ENCODE data around the gene DIRAS3.

DIRAS3 gene

GRCh38 chr1:68049941-68050878, at the start of gene DIRAS3:
DIRAS3 (minus strand) TSS chr1:68050627; CDS start chr1:68047297, 3,330 bp downstream.
- TF ChIP-seq CTCF (IDR thresholded peaks at IDR 0.05; ENCODE audit: insufficient read depth, missing control alignments), result no peak
- no peak for DNase-seq (ENCODE audit: insufficient read length, low spot score)
- no peak for FAIRE-seq

GRCh38 chr1:68093737-68094136, 43.3 kb upstream of the DIRAS3 start:
- FAIRE-seq (no peak), DNase-seq (ENCODE audit: insufficient read length, low spot score) (no peak)
- no peak for TF ChIP-seq CTCF (IDR thresholded peaks at IDR 0.05; ENCODE audit: insufficient read depth, missing control alignments)

DNA sequence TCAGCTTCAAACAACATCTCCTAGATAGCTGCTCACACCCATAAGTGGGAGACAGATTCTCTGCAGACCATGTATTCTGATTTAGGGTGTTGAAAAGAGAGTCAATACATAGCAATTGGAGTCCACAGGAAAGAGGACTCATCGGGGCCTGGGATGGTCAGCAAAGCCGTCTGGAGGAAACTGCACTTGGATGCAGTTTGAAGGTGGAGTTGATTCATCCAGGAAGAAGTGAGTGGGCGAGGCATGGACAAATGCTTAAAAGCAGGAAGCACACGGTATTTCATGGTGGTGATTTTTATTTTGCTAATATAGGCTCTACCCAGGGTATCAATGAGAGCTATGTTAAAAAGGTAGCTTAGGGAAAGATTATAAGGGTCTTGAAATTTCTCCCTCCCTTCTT, 36.8 kb upstream of the DIRAS3 start:
- DNase-seq (ENCODE audit: insufficient read length, low spot score) (no peak), FAIRE-seq (no peak)
- TF ChIP-seq CTCF (IDR thresholded peaks at IDR 0.05; ENCODE audit: insufficient read depth, missing control alignments), result no peak

- no peak for TF ChIP-seq CTCF (IDR thresholded peaks at IDR 0.05; ENCODE audit: insufficient read depth, missing control alignments)
- no peak for FAIRE-seq
- DNase-seq (ENCODE audit: insufficient read length, low spot score), result no peak
Measured at GRCh38 chr1:68085752-68086151, 35.3 kb upstream of the DIRAS3 start.

DNA sequence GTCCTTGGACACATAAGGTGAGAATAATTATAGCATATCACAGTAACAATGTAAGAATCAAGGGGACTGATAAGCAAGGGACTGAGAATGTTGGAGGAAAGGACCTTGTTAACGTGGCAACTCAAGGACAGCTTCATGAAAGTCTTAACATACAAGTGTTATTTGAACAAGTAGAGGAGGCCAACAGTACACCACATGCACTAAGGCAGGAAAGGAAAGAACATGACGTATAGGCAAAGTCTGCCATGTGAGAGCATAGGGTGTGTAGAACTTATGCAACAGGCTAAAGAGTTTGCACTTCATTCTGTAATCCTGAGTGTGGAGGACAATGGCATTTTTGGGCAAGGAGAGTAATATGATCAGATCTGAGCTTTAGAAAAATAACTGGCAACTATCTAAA, 33.3 kb upstream of the DIRAS3 start:
- TF ChIP-seq CTCF (IDR thresholded peaks at IDR 0.05; ENCODE audit: insufficient read depth, missing control alignments), result no peak
- no peak for FAIRE-seq

DNA sequence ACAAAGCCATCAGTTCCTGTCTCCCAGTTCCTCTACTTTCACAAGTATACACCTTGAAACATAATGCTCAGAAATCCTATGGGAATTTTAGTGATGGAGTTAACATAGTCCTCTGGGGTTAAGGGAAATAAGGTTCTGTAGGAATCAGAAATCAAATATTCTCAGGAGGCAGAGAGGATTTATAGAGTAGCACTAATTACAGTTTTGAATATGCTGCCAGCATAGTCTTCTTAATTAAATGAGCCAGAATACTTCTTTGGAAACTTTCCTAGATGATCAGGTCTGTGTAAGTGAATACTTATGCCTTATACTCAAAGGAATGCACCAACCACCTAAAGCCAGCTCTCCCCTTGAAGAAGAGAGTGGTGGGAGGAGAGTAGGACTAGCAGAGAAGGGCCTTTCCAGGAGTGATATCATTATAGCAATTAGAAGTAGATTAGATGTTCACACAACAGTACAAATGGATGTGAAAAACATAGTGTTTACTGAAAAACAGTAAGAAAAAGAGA, 31.4 kb upstream of the DIRAS3 start:
- no peak for DNase-seq (ENCODE audit: insufficient read length, low spot score)
- FAIRE-seq, result no peak
- TF ChIP-seq CTCF (IDR thresholded peaks at IDR 0.05; ENCODE audit: insufficient read depth, missing control alignments), result no peak

More for the DNA sequence above, 33.3 kb upstream of the DIRAS3 start:
- no peak for DNase-seq (ENCODE audit: insufficient read length, low spot score)

DNA sequence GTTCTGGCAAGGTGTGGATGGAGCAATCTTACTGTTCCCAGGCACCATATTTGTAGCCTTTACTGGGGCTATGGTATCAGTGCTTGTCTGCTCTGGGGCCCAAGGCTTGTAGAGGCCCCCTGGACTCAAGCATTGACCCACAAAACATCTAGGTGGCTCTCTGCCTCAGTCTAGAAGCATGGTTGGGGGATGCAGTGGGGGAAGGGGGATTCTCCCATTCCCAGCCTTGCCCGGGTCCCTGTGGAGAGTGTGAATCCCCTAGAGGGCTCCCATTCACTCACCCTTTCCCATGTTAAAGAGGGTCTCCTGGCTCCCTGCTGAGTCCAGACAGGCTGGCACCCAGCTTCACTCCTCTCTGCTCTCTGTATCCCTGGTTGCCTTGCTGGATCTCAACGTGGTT, 28.2 kb upstream of the DIRAS3 start:
- FAIRE-seq, result no peak
- TF ChIP-seq CTCF (IDR thresholded peaks at IDR 0.05; ENCODE audit: insufficient read depth, missing control alignments), result no peak

More for the DNA sequence above, 28.2 kb upstream of the DIRAS3 start:
- DNase-seq (ENCODE audit: insufficient read length, low spot score), result no peak
